HG03175 (cell line): Measurements from ENCODE around the gene PIAS4.

ENCODE experiments used
- ATAC-seq: cut with Tn5 transposase; IDR thresholded peaks from one replicate; pipeline ENCODE4 v1.9.1; 2021; ENCODE audit warnings: mild to moderate bottlenecking, moderate library complexity; ENCODE audit not compliant: unreplicated experiment

Gene PIAS4

GRCh38 chr19:4067396-4068046 is 60.0 kb downstream of the PIAS4 start:
- ATAC-seq = no peak

GRCh38 chr19:4068047-4068966 is 60.8 kb downstream of the PIAS4 start:
- ATAC-seq = no peak

GRCh38 chr19:4069331-4069959 is 61.9 kb downstream of the PIAS4 start:
- ATAC-seq = no peak

- ATAC-seq = no peak
These were observed 64.1 kb downstream of the PIAS4 start for GRCh38 chr19:4071610-4072009.

GRCh38 chr19:4075373-4075772 is 67.8 kb downstream of the PIAS4 start:
- ATAC-seq = no peak

GRCh38 chr19:4077007-4077374 is 69.5 kb downstream of the PIAS4 start:
- ATAC-seq = no peak

- ATAC-seq = peak; percentile 56
These were observed 70.5 kb downstream of the PIAS4 start for GRCh38 chr19:4077800-4078684.

GRCh38 chr19:4080473-4080872 is 72.9 kb downstream of the PIAS4 start:
- ATAC-seq = no peak

GRCh38 chr19:4081441-4082129 is 74.0 kb downstream of the PIAS4 start:
- ATAC-seq = no peak

GRCh38 chr19:4082172-4082571 is 74.6 kb downstream of the PIAS4 start:
- ATAC-seq = no peak

- no peak for ATAC-seq
These were observed 76.4 kb downstream of the PIAS4 start for GRCh38 chr19:4083677-4084546.

- ATAC-seq = no peak
These were observed 77.0 kb downstream of the PIAS4 start for GRCh38 chr19:4084547-4084877.

- ATAC-seq = no peak
These were observed 78.9 kb downstream of the PIAS4 start for GRCh38 chr19:4086411-4086867.

GRCh38 chr19:4087787-4088679 is 80.5 kb downstream of the PIAS4 start:
- ATAC-seq = no peak

GRCh38 chr19:4088975-4089374 is 81.4 kb downstream of the PIAS4 start:
- ATAC-seq = no peak
